Panc1 (cell line): ENCODE measurements around the gene REV3L. TPM values are rescaled to one million over a fixed set of nuclear protein-coding genes. Genes with fewer than 3 reads are reported as not detected.
A peak's percentile ranks its signal among the peaks of the same experiment; 100 is the strongest.

Source experiments
- ATAC-seq: fragments of 200-7000 bp; cut with Tn5 transposase; 2 replicates; pipeline ENCODE4 v1.9.1; 2020; ENCODE audit warnings: mild to moderate bottlenecking, moderate library complexity
- BruUV-seq: library from RNA; stranded (reverse); fragments of 400-500 nt; replicated peaks from 2 replicates; lab custom pipeline; 2021; lab: Mats Ljungman, UMichigan
- CTCF ChIA-PET: fragments of 300-600 bp; sonication (Branson Sonifier 250); formaldehyde crosslinking; loops from one replicate; lab custom pipeline; 2022; ENCODE audit warnings: antibody characterized with exemption; lab: Charles Lee
- POLR2A ChIA-PET: fragments of 300-600 bp; sonication (Branson Sonifier 250); formaldehyde crosslinking; loops from one replicate; lab custom pipeline; 2022; ENCODE audit warnings: antibody characterized with exemption; lab: Charles Lee
- DNase-seq: peaks from one replicate; pipeline ENCODE4 v3.0.0-alpha.2; 2010; ENCODE audit warnings: low read depth, low spot score
- H3K27ac ChIP-seq: 2 replicates; pipeline ENCODE4 v1.5.1; 2011; ENCODE audit warnings: mild to moderate bottlenecking, low read length, inconsistent platforms
- H3K27me3 ChIP-seq: fragments of 200-500 bp; sonication (Bioruptor generic); 2 replicates; pipeline ENCODE4 v1.6.0; 2014; ENCODE audit warnings: low read length, inconsistent platforms; ENCODE audit not compliant: control insufficient read depth, insufficient read depth
- H3K36me3 ChIP-seq: fragments of 200-500 bp; sonication (Bioruptor generic); 2 replicates; pipeline ENCODE4 v1.5.1; 2014; ENCODE audit warnings: inconsistent platforms, mild to moderate bottlenecking, low read length, moderate library complexity; ENCODE audit not compliant: control insufficient read depth, insufficient read depth
- H3K4me1 ChIP-seq: 2 replicates; pipeline ENCODE4 v1.5.1; 2011; ENCODE audit warnings: inconsistent platforms, mild to moderate bottlenecking, low read length, moderate library complexity; ENCODE audit not compliant: control insufficient read depth, insufficient read depth
- H3K4me3 ChIP-seq, 2 experiments: 2 replicates each; pipeline ENCODE4 v1.5.1; 2011 to 2012; ENCODE audit warnings: low read depth in 2 of 2, low read length in 2 of 2, mild to moderate bottlenecking in 2 of 2, inconsistent platforms in 1 of 2, moderate library complexity in 1 of 2
- H3K9me3 ChIP-seq: fragments of 200-500 bp; sonication (Bioruptor generic); 2 replicates; pipeline ENCODE4 v1.5.1; 2014; ENCODE audit warnings: low read depth, mild to moderate bottlenecking, inconsistent platforms, low read length, moderate library complexity; ENCODE audit not compliant: control insufficient read depth, insufficient read depth
- POLR2AphosphoS5 ChIP-seq: IDR thresholded peaks from 2 replicates; pipeline ENCODE4 v1.6.1; 2012; ENCODE audit warnings: mild to moderate bottlenecking, low read depth, low read length, moderate library complexity
- SIN3A ChIP-seq: IDR thresholded peaks from 2 replicates; pipeline ENCODE4 v1.6.1; 2012; ENCODE audit warnings: low read depth, mild to moderate bottlenecking, low read length, moderate library complexity, borderline replicate concordance; ENCODE audit not compliant: insufficient read depth
- TCF7L2 ChIP-seq: IDR thresholded peaks from 2 replicates; pipeline ENCODE4 v1.6.1; 2011; ENCODE audit warnings: mild to moderate bottlenecking, low read depth, low read length, inconsistent platforms
- in situ Hi-C: cut with HindIII; loops from 2 replicates; pipeline ENCODE4 v1.10.0; 2016; ENCODE audit warnings: low sequenced_read_pairs, low pct_unique_long_range_greater_than_20kb
- intact Hi-C: fragments of 100-400 bp; cut with micrococcal nuclease; formaldehyde crosslinking; loops from one replicate; pipeline ENCODE4 v1.10.0; 2022; ENCODE audit not compliant: unreplicated experiment
- total RNA-seq: library from RNA; stranded (reverse); gene quantifications from one replicate; pipeline ENCODE4 v1.2.1, GENCODE V29; 2021; ENCODE audit not compliant: unreplicated experiment
- TF ChIP-seq, protein P1 (sequence below): fragments of 450-650 bp; IDR thresholded peaks from 2 replicates; pipeline ENCODE4 v1.5.1; 2017; ENCODE audit warnings: mild to moderate bottlenecking
- TF ChIP-seq, protein P2 (sequence below), 2 experiments: IDR thresholded peaks; 2 replicates each; pipeline ENCODE4 v1.6.1; 2011 to 2012; ENCODE audit warnings: low read depth in 2 of 2, control low read depth in 1 of 2, low read length in 1 of 2, mild to moderate bottlenecking in 1 of 2, moderate library complexity in 1 of 2; ENCODE audit not compliant: insufficient read depth in 1 of 2

REV3L gene
- total RNA-seq, 1 experiment from 2014 or later: 44.8 TPM

DNA sequence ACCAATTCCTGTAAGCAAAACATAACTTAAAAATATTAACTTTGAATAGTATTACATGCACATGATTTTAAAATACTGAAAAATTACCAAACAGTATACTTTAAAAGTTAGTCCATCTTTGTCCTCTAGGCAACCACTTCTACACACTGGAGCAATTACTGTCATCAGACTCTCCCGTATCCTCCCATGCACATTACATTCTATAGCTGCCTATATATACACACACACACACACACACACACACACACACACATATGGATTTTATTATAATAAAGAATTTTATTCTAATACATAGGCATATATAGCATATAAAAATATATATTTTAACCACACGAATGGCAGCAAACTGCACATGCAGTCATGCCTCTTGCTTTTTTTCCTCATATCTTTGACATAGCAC, 8.2 kb downstream of the REV3L start:
- BruUV-seq: no TSS peak
- in situ Hi-C loops: no loop called here
- no peak for ATAC-seq
- ChIA-PET POLR2A (interaction anchor here (0.5 kb wide), 1 partner anchor 48 kb away, joined by 4 read pairs; no protein-coding TSS in a partner anchor), CTCF (no interaction called here)
- intact Hi-C loops: no loop called here
- no peak for DNase-seq
- H3K27ac ChIP-seq: no peak overlapping the region
- TF ChIP-seq, protein P1, sequence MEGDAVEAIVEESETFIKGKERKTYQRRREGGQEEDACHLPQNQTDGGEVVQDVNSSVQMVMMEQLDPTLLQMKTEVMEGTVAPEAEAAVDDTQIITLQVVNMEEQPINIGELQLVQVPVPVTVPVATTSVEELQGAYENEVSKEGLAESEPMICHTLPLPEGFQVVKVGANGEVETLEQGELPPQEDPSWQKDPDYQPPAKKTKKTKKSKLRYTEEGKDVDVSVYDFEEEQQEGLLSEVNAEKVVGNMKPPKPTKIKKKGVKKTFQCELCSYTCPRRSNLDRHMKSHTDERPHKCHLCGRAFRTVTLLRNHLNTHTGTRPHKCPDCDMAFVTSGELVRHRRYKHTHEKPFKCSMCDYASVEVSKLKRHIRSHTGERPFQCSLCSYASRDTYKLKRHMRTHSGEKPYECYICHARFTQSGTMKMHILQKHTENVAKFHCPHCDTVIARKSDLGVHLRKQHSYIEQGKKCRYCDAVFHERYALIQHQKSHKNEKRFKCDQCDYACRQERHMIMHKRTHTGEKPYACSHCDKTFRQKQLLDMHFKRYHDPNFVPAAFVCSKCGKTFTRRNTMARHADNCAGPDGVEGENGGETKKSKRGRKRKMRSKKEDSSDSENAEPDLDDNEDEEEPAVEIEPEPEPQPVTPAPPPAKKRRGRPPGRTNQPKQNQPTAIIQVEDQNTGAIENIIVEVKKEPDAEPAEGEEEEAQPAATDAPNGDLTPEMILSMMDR: no peak
- no peak for TF ChIP-seq TCF7L2
- TF ChIP-seq, protein P2, sequence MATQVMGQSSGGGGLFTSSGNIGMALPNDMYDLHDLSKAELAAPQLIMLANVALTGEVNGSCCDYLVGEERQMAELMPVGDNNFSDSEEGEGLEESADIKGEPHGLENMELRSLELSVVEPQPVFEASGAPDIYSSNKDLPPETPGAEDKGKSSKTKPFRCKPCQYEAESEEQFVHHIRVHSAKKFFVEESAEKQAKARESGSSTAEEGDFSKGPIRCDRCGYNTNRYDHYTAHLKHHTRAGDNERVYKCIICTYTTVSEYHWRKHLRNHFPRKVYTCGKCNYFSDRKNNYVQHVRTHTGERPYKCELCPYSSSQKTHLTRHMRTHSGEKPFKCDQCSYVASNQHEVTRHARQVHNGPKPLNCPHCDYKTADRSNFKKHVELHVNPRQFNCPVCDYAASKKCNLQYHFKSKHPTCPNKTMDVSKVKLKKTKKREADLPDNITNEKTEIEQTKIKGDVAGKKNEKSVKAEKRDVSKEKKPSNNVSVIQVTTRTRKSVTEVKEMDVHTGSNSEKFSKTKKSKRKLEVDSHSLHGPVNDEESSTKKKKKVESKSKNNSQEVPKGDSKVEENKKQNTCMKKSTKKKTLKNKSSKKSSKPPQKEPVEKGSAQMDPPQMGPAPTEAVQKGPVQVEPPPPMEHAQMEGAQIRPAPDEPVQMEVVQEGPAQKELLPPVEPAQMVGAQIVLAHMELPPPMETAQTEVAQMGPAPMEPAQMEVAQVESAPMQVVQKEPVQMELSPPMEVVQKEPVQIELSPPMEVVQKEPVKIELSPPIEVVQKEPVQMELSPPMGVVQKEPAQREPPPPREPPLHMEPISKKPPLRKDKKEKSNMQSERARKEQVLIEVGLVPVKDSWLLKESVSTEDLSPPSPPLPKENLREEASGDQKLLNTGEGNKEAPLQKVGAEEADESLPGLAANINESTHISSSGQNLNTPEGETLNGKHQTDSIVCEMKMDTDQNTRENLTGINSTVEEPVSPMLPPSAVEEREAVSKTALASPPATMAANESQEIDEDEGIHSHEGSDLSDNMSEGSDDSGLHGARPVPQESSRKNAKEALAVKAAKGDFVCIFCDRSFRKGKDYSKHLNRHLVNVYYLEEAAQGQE (IDR thresholded peaks at IDR 0.05; ENCODE audit: insufficient read depth in 1 of 2, low read depth in 2 of 2, low read length in 1 of 2): no peak
- TF ChIP-seq POLR2AphosphoS5: no peak
- no peak for TF ChIP-seq SIN3A
- peaks cover 47% of the 10 kb centered on the region for H3K4me1 ChIP-seq
- H3K9me3 ChIP-seq: no peaks in the 10 kb centered on the region
- H3K27me3 ChIP-seq: no peaks in the 10 kb centered on the region
- no peak overlapping the region for H3K4me3 ChIP-seq
- no peaks in the 10 kb centered on the region for H3K36me3 ChIP-seq

DNA sequence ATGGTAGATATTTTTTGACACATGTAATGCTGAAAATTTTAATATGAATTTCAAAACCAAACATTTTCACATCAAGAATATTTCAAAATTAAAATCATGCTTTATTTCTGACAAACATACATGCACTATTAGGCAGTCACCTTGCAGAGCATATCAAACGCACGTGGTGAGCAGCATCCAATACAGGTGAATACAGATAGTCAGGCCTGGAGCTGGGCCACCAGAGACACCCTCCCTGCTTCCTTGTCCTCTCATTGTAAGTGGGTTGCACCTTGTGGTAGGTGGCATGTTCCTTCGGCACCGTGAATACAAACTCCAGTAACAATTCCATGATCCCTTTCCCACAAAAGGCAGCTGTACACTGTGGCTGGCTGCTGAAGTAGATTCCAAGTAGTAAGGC, 8.9 kb downstream of the REV3L start:
- BruUV-seq: no TSS peak
- in situ Hi-C loops (no loop called here), intact Hi-C loops (no loop called here)

More for the DNA sequence above, 8.9 kb downstream of the REV3L start:
- TF ChIP-seq SIN3A: no peak
- TF ChIP-seq, protein P1: no peak
- TF ChIP-seq, protein P2 (IDR thresholded peaks at IDR 0.05; ENCODE audit: insufficient read depth in 1 of 2, low read depth in 2 of 2, low read length in 1 of 2): no peak
- no peak for TF ChIP-seq TCF7L2
- peaks cover 47% of the 10 kb centered on the region for H3K4me1 ChIP-seq
- ChIA-PET POLR2A (no interaction called here), CTCF (no interaction called here)
- ATAC-seq: peak; percentile 40; the same call in 1 of the 2 replicates
- H3K27me3 ChIP-seq: no peaks in the 10 kb centered on the region
- no peak overlapping the region for H3K4me3 ChIP-seq
- no peak for DNase-seq
- H3K9me3 ChIP-seq: no peaks in the 10 kb centered on the region
- no peaks in the 10 kb centered on the region for H3K36me3 ChIP-seq
- 0 out of 2 replicates have a peak overlapping the region, but pooled peaks have one; percentile 24 for H3K27ac ChIP-seq
